ENCODE measurements around the gene TYR. TPM values are rescaled to one million over a fixed set of nuclear protein-coding genes. Genes with fewer than 3 reads are reported as not detected.
"Not testable (repeated sequence)": the region's sequence is repeated elsewhere in the genome, so short reads cannot be mapped to it uniquely, and the experiment has no call there.

TYR gene
- total RNA-seq, 1 donor from 2014 or later = not detected

GRCh38 chr11:89321401-89321800, 143.7 kb downstream of the TYR start:
- no peak for DNase-seq (ENCODE audit: low spot score)
- no peaks in the 10 kb centered on the region for H3K27me3 Mint-ChIP-seq (ENCODE audit: unreplicated experiment)
- no peaks in the 10 kb centered on the region for H3K4me1 Mint-ChIP-seq (ENCODE audit: unreplicated experiment)
- peaks cover 7% of the 10 kb centered on the region for H3K36me3 Mint-ChIP-seq (ENCODE audit: low read depth, unreplicated experiment)
- no peak for TF ChIP-seq CTCF (IDR thresholded peaks at IDR 0.05; ENCODE audit: unreplicated experiment)
- no peak overlapping the region for H3K27ac Mint-ChIP-seq (ENCODE audit: unreplicated experiment)
- no peaks in the 10 kb centered on the region for H3K9me3 Mint-ChIP-seq (ENCODE audit: unreplicated experiment)
- H3K4me3 Mint-ChIP-seq (ENCODE audit: unreplicated experiment) = no peak overlapping the region

GRCh38 chr11:89327885-89328284, 150.2 kb downstream of the TYR start:
- Mint-ChIP-seq H3K27me3 (ENCODE audit: unreplicated experiment) (no peaks in the 10 kb centered on the region), H3K36me3 (ENCODE audit: low read depth, unreplicated experiment) (no peaks in the 10 kb centered on the region), H3K4me1 (ENCODE audit: unreplicated experiment) (peaks cover 10% of the 10 kb centered on the region), H3K27ac (ENCODE audit: unreplicated experiment) (no peak overlapping the region), H3K9me3 (ENCODE audit: unreplicated experiment) (no peaks in the 10 kb centered on the region), H3K4me3 (ENCODE audit: unreplicated experiment) (no peak overlapping the region)
- no peak for DNase-seq (ENCODE audit: low spot score)
- no peak for TF ChIP-seq CTCF (IDR thresholded peaks at IDR 0.05; ENCODE audit: unreplicated experiment)

- H3K36me3 Mint-ChIP-seq (ENCODE audit: low read depth, unreplicated experiment); H3K4me3 Mint-ChIP-seq (ENCODE audit: unreplicated experiment); DNase-seq (ENCODE audit: low spot score); H3K27me3 Mint-ChIP-seq (ENCODE audit: unreplicated experiment); H3K27ac Mint-ChIP-seq (ENCODE audit: unreplicated experiment); H3K9me3 Mint-ChIP-seq (ENCODE audit: unreplicated experiment): not testable (repeated sequence)
- peaks cover 10% of the 10 kb centered on the region for H3K4me1 Mint-ChIP-seq (ENCODE audit: unreplicated experiment)
Observed at GRCh38 chr11:89331940-89332339, 154.3 kb downstream of the TYR start.

GRCh38 chr11:89333704-89334103, 156.0 kb downstream of the TYR start:
- not testable (repeated sequence) for H3K27me3 Mint-ChIP-seq (ENCODE audit: unreplicated experiment); H3K27ac Mint-ChIP-seq (ENCODE audit: unreplicated experiment); H3K4me1 Mint-ChIP-seq (ENCODE audit: unreplicated experiment); H3K36me3 Mint-ChIP-seq (ENCODE audit: low read depth, unreplicated experiment); H3K4me3 Mint-ChIP-seq (ENCODE audit: unreplicated experiment); H3K9me3 Mint-ChIP-seq (ENCODE audit: unreplicated experiment)
- DNase-seq (ENCODE audit: low spot score) = peak; percentile 9
- TF ChIP-seq CTCF (IDR thresholded peaks at IDR 0.05; ENCODE audit: unreplicated experiment) = peak; percentile 53

- H3K27me3 Mint-ChIP-seq (ENCODE audit: unreplicated experiment); H3K4me3 Mint-ChIP-seq (ENCODE audit: unreplicated experiment); H3K36me3 Mint-ChIP-seq (ENCODE audit: low read depth, unreplicated experiment); DNase-seq (ENCODE audit: low spot score); H3K9me3 Mint-ChIP-seq (ENCODE audit: unreplicated experiment); H3K4me1 Mint-ChIP-seq (ENCODE audit: unreplicated experiment); H3K27ac Mint-ChIP-seq (ENCODE audit: unreplicated experiment): not testable (repeated sequence)
Observed at GRCh38 chr11:89337100-89337650, 159.5 kb downstream of the TYR start.

GRCh38 chr11:89338073-89338472, 160.4 kb downstream of the TYR start:
- H3K27ac Mint-ChIP-seq (ENCODE audit: unreplicated experiment); DNase-seq (ENCODE audit: low spot score); H3K27me3 Mint-ChIP-seq (ENCODE audit: unreplicated experiment); H3K4me1 Mint-ChIP-seq (ENCODE audit: unreplicated experiment); H3K4me3 Mint-ChIP-seq (ENCODE audit: unreplicated experiment); H3K9me3 Mint-ChIP-seq (ENCODE audit: unreplicated experiment); H3K36me3 Mint-ChIP-seq (ENCODE audit: low read depth, unreplicated experiment): not testable (repeated sequence)

GRCh38 chr11:89340450-89340849, 162.8 kb downstream of the TYR start:
- not testable (repeated sequence) for H3K4me1 Mint-ChIP-seq (ENCODE audit: unreplicated experiment); H3K36me3 Mint-ChIP-seq (ENCODE audit: low read depth, unreplicated experiment); DNase-seq (ENCODE audit: low spot score); H3K9me3 Mint-ChIP-seq (ENCODE audit: unreplicated experiment); H3K27ac Mint-ChIP-seq (ENCODE audit: unreplicated experiment); H3K4me3 Mint-ChIP-seq (ENCODE audit: unreplicated experiment); H3K27me3 Mint-ChIP-seq (ENCODE audit: unreplicated experiment)

GRCh38 chr11:89342880-89343572, 165.4 kb downstream of the TYR start:
- DNase-seq (ENCODE audit: low spot score); H3K9me3 Mint-ChIP-seq (ENCODE audit: unreplicated experiment); H3K27ac Mint-ChIP-seq (ENCODE audit: unreplicated experiment); H3K4me3 Mint-ChIP-seq (ENCODE audit: unreplicated experiment); H3K27me3 Mint-ChIP-seq (ENCODE audit: unreplicated experiment); H3K36me3 Mint-ChIP-seq (ENCODE audit: low read depth, unreplicated experiment); H3K4me1 Mint-ChIP-seq (ENCODE audit: unreplicated experiment): not testable (repeated sequence)

All from endothelial cell (in vitro differentiated cells).